ENCODE measurements around the gene COL1A2.

Gene COL1A2

GRCh38 chr7:94403546-94403945 is 8.9 kb downstream of the COL1A2 start:
- TF ChIP-seq NFIC (IDR thresholded peaks at IDR 0.05) (no peak), FOXM1 (IDR thresholded peaks at IDR 0.05; ENCODE audit: borderline replicate concordance, low read depth) (no peak), EGR1 (IDR thresholded peaks at IDR 0.05) (no peak), TCF12 (IDR thresholded peaks at IDR 0.05; ENCODE audit: low read depth) (no peak), RAD21 (IDR thresholded peaks at IDR 0.05; ENCODE audit: low read depth) (no peak), TEAD4 (IDR thresholded peaks at IDR 0.05) (no peak), CREB1 (IDR thresholded peaks at IDR 0.05; ENCODE audit: low read depth) (no peak), TAF1 (IDR thresholded peaks at IDR 0.05; ENCODE audit: low read depth) (no peak), EP300 (IDR thresholded peaks at IDR 0.05; ENCODE audit: borderline replicate concordance) (no peak), YY1 (IDR thresholded peaks at IDR 0.05; ENCODE audit: low read depth) (no peak)
- TF ChIP-seq, protein P1, sequence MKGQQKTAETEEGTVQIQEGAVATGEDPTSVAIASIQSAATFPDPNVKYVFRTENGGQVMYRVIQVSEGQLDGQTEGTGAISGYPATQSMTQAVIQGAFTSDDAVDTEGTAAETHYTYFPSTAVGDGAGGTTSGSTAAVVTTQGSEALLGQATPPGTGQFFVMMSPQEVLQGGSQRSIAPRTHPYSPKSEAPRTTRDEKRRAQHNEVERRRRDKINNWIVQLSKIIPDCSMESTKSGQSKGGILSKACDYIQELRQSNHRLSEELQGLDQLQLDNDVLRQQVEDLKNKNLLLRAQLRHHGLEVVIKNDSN (IDR thresholded peaks at IDR 0.05), result no peak
- TF ChIP-seq, protein P2, sequence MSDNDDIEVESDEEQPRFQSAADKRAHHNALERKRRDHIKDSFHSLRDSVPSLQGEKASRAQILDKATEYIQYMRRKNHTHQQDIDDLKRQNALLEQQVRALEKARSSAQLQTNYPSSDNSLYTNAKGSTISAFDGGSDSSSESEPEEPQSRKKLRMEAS (IDR thresholded peaks at IDR 0.05), result no peak
- TF ChIP-seq, protein P3, sequence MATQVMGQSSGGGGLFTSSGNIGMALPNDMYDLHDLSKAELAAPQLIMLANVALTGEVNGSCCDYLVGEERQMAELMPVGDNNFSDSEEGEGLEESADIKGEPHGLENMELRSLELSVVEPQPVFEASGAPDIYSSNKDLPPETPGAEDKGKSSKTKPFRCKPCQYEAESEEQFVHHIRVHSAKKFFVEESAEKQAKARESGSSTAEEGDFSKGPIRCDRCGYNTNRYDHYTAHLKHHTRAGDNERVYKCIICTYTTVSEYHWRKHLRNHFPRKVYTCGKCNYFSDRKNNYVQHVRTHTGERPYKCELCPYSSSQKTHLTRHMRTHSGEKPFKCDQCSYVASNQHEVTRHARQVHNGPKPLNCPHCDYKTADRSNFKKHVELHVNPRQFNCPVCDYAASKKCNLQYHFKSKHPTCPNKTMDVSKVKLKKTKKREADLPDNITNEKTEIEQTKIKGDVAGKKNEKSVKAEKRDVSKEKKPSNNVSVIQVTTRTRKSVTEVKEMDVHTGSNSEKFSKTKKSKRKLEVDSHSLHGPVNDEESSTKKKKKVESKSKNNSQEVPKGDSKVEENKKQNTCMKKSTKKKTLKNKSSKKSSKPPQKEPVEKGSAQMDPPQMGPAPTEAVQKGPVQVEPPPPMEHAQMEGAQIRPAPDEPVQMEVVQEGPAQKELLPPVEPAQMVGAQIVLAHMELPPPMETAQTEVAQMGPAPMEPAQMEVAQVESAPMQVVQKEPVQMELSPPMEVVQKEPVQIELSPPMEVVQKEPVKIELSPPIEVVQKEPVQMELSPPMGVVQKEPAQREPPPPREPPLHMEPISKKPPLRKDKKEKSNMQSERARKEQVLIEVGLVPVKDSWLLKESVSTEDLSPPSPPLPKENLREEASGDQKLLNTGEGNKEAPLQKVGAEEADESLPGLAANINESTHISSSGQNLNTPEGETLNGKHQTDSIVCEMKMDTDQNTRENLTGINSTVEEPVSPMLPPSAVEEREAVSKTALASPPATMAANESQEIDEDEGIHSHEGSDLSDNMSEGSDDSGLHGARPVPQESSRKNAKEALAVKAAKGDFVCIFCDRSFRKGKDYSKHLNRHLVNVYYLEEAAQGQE (IDR thresholded peaks at IDR 0.05; ENCODE audit: low read depth), result no peak

DNA sequence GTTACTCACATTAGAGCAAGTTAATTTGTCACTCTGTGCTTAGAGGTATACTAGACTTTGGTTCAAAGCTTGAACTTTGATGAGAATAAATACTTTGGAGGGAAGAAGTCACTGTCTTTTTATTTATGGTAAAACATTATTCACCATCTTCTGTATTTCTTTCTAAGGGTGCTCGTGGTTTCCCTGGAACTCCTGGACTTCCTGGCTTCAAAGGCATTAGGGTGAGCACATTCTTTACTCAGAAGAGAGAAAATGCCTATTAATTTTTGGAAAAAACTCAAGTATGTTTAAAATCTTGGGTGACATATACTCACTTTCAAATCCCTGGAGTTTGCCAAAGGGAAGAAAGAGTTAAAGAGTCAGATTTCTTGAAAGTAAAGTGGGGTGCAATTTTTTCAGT is 10.8 kb downstream of the COL1A2 start:
- no peak for TF ChIP-seq CEBPB (IDR thresholded peaks at IDR 0.05)
- TF ChIP-seq CREB1 (IDR thresholded peaks at IDR 0.05; ENCODE audit: low read depth), result no peak
- no peak for TF ChIP-seq NFIC (IDR thresholded peaks at IDR 0.05)
- no peak for TF ChIP-seq EP300 (IDR thresholded peaks at IDR 0.05; ENCODE audit: borderline replicate concordance)
- TF ChIP-seq TEAD4 (IDR thresholded peaks at IDR 0.05), result no peak
- no peak for TF ChIP-seq TAF1 (IDR thresholded peaks at IDR 0.05; ENCODE audit: low read depth)

- TF ChIP-seq TAF1 (IDR thresholded peaks at IDR 0.05; ENCODE audit: low read depth), result no peak
- no peak for TF ChIP-seq ZBTB7A (IDR thresholded peaks at IDR 0.05; ENCODE audit: low read depth)
- TF ChIP-seq FOXM1 (IDR thresholded peaks at IDR 0.05; ENCODE audit: borderline replicate concordance, low read depth), result no peak
- TF ChIP-seq EP300 (IDR thresholded peaks at IDR 0.05; ENCODE audit: borderline replicate concordance), result no peak
- no peak for TF ChIP-seq CREB1 (IDR thresholded peaks at IDR 0.05; ENCODE audit: low read depth)
- TF ChIP-seq RAD21 (IDR thresholded peaks at IDR 0.05; ENCODE audit: low read depth), result no peak
- TF ChIP-seq, protein P2 (IDR thresholded peaks at IDR 0.05), result no peak
- no peak for TF ChIP-seq TCF12 (IDR thresholded peaks at IDR 0.05; ENCODE audit: low read depth)
- TF ChIP-seq, protein P3 (IDR thresholded peaks at IDR 0.05; ENCODE audit: low read depth), result no peak
- TF ChIP-seq YY1 (IDR thresholded peaks at IDR 0.05; ENCODE audit: low read depth), result no peak
- no peak for TF ChIP-seq CEBPB (IDR thresholded peaks at IDR 0.05)
Observed at GRCh38 chr7:94406696-94407095, 12.0 kb downstream of the COL1A2 start.

- TF ChIP-seq, protein P1 (IDR thresholded peaks at IDR 0.05), result no peak
- TF ChIP-seq, protein P3 (IDR thresholded peaks at IDR 0.05; ENCODE audit: low read depth), result no peak
- TF ChIP-seq TCF12 (IDR thresholded peaks at IDR 0.05; ENCODE audit: low read depth) (no peak), NFIC (IDR thresholded peaks at IDR 0.05) (no peak), CREB1 (IDR thresholded peaks at IDR 0.05; ENCODE audit: low read depth) (no peak), EGR1 (IDR thresholded peaks at IDR 0.05) (no peak), YY1 (IDR thresholded peaks at IDR 0.05; ENCODE audit: low read depth) (no peak), ZBTB7A (IDR thresholded peaks at IDR 0.05; ENCODE audit: low read depth) (no peak), TEAD4 (IDR thresholded peaks at IDR 0.05) (no peak), FOXM1 (IDR thresholded peaks at IDR 0.05; ENCODE audit: borderline replicate concordance, low read depth) (no peak), TAF1 (IDR thresholded peaks at IDR 0.05; ENCODE audit: low read depth) (no peak), CEBPB (IDR thresholded peaks at IDR 0.05) (no peak), EP300 (IDR thresholded peaks at IDR 0.05; ENCODE audit: borderline replicate concordance) (no peak), RAD21 (IDR thresholded peaks at IDR 0.05; ENCODE audit: low read depth) (no peak)
- TF ChIP-seq, protein P2 (IDR thresholded peaks at IDR 0.05), result no peak
Observed at GRCh38 chr7:94409200-94409948, 14.7 kb downstream of the COL1A2 start.
